Measurements from ENCODE around the gene PHACTR1. TPM values are rescaled to one million over a fixed set of nuclear protein-coding genes. Genes with fewer than 3 reads are reported as not detected.
"Not testable (repeated sequence)": the region's sequence is repeated elsewhere in the genome, so short reads cannot be mapped to it uniquely, and the experiment has no call there.

PHACTR1 gene
- polyA plus RNA-seq, 1 donor, result 5.8 TPM

DNA sequence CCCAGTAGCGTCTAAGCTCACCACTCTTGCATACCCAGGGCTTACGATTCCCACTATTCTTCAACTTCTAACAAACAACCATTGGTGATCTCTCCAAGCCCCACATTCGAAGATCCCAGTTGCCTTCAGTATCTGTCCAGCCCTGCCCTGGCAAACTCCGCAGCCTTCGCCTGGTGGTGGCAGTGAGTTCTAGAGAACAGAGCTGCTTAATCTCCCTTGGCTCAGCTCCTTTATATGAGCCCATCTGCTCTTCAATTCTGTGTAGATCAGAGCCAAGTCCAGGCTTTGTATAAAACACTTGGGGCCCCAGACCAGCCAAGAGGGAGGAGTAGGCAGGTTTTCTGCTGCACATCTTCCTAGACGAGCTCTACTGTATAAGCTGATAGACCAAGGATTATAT is 193.3 kb downstream of the PHACTR1 start:
- no peak for DNase-seq

- peak; percentile 56 for DNase-seq
These were observed 194.9 kb downstream of the PHACTR1 start for GRCh38 chr6:12911427-12911826.

DNA sequence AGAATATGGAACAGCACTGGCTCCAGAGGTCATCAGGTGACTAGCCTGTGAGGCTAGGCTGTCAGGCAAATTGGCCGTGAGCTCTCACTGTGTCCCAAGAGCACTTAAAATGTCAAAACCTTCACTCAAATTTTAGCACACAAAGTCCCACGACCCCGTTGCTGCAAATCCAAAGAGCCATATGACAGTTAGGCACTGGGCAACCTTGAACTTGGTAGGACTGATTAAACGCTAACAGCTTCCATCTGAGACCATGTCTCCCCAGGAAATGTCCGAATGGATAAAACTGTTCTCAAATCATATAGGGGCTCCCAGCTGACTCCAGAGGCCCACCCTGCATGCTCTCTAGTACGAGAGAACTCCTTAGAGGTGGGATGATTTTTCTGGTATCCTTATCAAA is 196.6 kb downstream of the PHACTR1 start:
- DNase-seq, result no peak

DNA sequence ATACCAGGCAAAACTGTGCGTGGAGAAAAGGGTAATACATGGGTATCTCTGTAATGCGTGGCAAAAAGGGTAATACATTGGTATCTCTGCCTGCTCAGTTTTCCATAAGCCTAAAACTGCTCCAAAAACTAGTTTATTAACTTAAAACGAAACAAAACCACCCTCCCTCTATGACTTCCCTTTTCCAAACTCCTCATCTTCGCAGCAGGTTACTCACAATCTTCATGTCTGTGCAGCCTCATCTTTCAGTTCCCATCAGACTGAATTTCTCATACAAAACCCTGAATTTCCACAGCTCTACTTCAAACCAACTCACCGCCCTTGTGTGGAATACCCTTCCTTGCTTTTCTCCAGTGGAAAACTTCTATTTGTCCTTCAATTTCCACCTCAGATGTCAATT is 199.4 kb downstream of the PHACTR1 start:
- DNase-seq, result no peak

DNA sequence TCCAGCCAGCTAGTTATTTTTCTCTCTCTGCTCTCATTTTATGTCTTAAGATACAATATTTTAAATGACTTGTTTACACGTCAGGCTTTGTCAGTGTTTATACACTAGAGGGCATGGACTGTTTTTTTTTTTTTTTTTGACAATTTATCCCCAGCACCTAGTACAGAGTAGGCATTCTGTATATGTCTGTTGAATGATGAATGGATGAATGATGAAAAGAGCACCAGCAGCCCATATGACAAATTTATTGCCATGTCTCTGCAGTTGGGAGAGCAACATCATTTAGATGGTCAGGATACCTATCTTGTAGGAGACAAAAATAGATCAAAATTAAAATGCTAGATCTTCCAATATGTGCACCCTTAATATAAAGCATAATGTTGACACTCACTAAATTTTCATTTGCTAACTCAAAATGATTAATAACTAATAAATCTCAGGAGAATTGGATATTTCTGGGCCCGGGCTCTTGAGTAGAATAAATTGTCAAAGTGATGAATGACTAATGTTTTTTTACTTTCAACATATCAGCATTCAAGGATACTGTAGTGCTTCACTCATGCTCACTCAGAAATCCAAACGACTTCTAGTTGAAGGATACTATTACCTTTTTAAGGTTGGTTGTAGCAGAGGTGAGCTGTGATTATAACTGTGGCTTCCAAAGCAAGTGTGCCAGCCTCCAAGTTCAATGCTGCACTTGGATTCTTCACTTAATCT is 200.0 kb downstream of the PHACTR1 start:
- DNase-seq, result no peak

DNA sequence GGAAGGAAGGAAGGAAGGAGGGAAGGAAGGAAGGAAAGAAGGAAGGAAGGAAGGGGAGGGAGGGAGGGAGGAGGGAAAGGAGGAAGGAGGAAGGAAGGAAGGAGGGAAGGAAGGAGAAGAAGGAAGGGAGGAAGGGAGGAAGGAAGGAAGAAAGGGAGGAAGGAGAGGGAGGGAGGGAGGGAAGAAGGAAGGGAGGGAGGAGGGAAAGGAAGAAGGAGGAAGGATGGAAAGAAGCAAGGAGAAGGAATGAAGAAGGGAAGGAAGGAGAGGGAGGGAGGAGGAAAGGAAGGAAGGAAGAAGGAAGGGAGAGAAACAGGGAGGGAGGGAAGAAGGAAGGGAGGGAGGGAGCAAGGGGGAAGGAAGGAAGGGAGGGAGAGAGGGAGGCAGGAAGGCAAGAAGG is 204.9 kb downstream of the PHACTR1 start:
- DNase-seq, result no peak

- DNase-seq, result no peak
These were observed 207.2 kb downstream of the PHACTR1 start for GRCh38 chr6:12923644-12924235.

- DNase-seq, result no peak
These were observed 208.3 kb downstream of the PHACTR1 start for GRCh38 chr6:12924911-12925310.

DNA sequence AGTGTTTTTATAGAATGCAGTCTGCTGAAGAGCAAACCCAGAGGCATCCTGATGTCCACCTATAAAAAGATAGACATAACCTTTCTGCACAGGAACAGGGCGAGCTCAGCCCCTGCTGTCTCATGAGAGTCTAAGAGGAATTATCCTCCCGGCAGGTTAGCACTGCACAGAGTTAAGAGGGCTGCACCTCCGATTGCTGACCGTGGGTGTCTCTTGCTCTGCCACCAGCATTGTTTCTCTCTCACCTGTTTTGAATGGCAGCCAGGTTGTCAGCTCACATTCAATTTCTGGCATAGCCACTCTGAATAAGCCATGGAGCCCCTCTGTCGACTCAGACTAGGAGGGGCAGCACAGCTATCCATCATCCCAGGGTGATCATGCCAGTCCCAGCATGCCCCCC is 211.2 kb downstream of the PHACTR1 start:
- no peak for DNase-seq

DNA sequence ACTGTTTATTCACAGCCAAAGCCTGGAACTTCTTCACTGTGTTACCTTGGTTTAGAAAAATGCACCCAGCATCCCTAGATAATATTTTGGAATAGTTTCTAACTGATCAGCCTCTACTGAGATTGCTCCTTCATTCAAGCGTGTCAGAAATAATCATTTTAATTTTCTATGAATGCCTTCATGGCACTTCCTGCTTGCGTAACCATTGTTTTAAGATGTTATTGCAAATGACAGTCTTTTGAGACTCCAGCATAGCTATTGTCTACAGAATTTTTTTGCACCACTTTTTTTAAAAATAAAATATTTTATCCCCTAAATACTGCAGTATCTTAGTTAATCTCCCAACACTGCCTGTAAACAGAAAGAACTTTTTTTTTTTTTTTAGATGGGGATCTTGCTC is 213.1 kb downstream of the PHACTR1 start:
- DNase-seq, result no peak

DNA sequence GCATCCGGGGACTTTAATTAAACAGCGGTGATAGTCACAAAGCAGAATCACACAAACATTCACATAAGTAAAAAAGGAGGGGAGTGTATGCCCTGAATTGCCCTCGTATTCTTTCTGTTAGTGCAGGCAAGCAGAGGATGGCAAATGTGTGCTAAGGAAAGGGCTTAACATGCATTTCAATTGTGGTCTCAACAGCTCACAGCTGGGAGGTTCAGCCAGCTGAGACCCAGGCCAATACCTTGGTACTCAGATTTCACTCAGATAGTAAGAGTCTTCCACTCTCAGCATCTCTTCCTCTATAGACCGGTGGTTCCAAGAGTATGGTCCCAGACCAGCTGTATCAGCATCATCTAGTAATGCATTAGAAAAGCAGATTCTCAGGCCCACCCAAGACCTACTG is 215.1 kb downstream of the PHACTR1 start:
- no peak for DNase-seq

- no peak for DNase-seq
These were observed 219.1 kb downstream of the PHACTR1 start for GRCh38 chr6:12935637-12936036.

DNA sequence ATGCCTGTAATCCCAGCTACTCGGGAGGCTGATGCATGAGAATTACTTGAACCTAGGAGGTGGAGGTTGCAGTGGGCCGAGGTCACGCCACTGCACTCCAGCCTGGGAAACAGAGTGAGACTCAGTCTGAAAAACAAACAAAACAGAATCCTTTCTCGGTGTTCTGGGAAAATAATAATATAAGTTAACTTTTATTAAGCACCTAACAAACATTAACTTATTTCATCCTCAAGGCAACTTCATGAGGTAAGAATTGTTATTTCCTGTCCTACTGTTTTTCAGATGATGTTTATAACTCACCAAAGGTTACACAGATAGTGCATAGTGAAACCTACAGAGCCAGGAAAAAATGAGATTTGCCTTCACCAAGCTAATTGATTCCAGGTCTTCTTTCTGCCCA is 221.4 kb downstream of the PHACTR1 start:
- DNase-seq, result no peak

- no peak for DNase-seq
These were observed 222.7 kb downstream of the PHACTR1 start for GRCh38 chr6:12939314-12939713.

DNA sequence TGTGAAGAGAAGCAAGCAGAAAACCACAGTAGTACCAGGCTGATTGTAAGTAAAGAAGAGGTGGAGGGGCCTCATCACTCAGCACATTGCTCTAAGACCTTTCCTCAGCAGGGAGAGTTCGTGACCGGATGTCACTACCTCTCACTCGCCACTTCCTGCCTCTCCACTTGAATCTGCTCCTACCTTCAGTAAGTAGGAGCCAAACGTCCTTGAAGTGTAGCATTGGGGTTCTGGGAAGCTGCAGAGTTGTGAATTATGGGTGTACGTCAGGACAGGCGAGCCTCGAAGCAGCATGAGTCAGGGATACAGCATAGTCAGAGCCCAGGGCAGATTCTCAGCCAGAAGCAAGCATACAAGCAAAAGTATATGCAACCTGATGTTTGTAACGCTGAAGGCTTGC is 224.9 kb downstream of the PHACTR1 start:
- no peak for DNase-seq

DNA sequence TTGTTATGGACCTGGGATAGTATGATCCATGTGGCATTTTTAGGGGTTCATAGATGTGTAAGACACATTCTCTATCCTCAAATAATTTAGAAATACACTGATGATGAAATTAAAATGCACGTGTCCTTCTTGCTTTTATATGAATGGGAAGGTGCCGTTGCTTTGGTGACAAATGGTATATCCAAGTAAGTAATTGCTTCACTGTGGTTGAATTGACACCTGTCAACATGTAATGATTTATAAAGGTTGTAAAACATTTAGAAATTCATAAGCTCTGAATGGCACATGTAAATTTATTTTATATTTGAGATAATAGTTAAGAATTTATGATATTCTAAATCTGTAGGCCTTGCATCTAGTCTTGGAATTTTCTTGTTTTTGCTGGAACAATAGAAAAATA is 227.0 kb downstream of the PHACTR1 start:
- DNase-seq, result no peak

DNA sequence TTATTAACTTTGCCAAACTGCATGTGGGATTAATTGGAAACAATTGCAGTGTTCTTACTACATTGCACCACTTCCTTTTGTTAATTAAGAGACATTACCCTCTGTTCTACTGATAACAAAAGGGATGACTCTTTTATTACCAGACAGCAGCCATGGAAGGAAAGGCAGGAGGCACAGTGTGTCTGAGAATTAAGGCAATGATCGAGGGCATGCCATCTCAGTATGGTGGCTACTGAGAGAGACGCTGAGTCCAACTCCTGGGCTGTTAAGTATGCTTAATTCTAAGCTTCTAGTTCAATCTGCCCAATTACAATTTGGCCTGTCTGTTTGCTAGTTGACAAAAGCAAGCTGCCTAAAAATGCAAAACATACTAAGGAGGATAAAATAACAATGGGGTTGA is 227.4 kb downstream of the PHACTR1 start:
- DNase-seq, result no peak

DNA sequence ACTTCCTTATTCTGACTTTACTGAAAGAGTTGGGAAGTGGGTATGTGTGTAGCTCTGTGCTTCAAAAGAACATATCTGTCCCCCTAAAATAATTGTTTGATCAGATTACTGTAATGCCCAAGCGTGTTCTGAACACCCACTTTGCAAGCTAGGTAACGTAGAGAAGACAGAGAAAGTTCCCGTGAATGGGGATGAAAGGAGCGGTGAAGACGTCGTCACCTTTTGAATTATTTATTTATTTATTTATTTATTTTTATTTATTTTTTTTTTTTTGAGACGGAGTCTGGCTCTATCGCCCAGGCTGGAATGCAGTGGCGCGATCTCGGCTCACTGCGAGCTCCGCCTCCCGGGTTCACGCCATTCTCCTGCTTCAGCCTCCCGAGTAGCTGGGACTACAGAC is 228.0 kb downstream of the PHACTR1 start:
- not testable (repeated sequence) for DNase-seq

DNA sequence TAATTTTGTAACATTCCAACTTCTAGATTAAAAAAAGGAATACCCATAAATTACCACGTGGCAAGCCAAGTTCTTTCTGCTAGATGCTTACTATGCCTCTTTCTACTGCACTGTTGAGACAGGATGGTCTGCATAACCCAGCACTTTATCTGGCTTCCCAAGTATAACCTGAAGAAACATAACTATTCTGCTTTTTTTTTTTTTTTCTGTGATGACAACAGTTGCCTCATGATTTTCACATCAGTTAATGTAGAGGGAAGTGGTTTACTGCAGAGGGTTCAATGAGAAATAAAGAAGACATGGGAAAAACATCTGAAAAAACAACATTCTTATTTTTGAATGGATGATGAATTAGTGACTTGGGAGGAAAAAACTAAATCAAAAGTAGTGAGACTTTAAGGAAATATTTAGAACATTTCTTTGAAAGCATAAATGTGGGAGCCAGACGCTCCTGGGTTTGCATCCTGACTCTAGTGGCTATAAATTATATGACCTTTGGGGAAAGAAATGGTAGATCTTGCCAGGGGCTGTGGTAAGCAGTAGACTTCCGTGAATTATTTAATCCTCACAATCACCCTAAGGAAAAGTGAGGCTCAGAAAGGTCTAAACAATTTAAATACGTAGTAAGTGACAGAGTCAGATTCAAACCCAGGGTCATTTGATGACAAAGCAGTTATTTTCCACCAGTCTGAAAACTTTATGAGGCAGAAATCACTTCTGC is 230.7 kb downstream of the PHACTR1 start:
- no peak for DNase-seq

DNA sequence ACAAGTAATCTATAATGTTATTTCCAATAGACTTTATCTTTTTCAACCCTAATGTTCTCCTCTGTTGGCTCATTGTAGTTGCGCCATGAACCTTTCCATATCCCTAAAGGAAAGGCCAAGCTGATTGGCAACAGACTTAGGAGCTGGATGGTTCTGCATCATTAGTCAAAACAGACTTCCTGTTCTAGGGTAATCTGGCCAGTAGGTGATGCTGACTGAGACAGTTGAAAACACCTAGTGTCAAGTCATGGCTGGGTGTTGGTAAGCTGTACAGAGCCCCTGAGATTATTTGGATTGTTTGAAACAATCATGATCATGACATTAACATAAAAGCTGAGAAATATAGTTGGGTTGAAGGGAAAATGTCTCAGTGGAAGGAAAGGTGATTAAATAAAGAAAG is 231.4 kb downstream of the PHACTR1 start:
- no peak for DNase-seq

- DNase-seq, result peak; percentile 59
These were observed 234.4 kb downstream of the PHACTR1 start for GRCh38 chr6:12950976-12951375.

GRCh38 chr6:12951415-12951814 is 234.8 kb downstream of the PHACTR1 start:
- no peak for DNase-seq

DNA sequence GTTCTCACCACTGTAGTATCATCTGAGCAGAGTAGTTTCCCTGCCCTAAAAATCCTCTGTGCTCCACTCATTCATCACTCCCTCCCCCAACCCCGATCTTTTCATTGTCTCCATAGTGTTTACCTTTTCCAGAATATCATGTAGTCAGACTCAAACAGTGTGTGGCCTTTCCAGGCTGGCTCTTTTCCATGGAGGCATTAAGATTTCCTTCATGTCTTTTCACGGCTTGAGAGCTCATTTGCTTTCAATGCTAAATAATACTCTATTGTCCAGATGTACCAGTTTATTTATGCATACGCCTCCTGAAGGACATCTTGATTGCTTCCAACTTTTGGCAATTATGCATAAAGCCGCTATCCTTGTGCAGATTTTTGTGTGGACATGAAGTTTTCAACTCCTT is 235.8 kb downstream of the PHACTR1 start:
- DNase-seq, result no peak

DNA sequence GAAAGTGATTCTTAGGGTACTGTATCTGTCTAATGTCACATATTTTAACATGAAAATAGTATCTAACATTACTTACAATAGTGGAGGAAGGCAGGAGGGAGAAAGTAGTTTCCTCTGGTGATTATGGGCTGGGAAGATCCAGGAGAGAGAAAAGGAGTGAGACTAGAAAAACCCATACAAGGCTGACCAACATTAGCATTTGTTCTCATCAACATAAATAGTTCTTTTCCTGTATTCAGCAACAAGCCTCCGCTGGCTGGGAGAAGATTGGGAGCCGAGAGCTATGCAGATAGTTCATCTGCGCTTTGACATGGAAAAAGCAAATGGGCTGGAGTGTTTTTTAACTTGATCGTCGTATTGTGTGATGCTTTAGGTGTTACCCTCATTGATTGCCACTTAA is 239.4 kb downstream of the PHACTR1 start:
- no peak for DNase-seq
